Measurements from ENCODE around the gene KY.

The KY gene, protein sequence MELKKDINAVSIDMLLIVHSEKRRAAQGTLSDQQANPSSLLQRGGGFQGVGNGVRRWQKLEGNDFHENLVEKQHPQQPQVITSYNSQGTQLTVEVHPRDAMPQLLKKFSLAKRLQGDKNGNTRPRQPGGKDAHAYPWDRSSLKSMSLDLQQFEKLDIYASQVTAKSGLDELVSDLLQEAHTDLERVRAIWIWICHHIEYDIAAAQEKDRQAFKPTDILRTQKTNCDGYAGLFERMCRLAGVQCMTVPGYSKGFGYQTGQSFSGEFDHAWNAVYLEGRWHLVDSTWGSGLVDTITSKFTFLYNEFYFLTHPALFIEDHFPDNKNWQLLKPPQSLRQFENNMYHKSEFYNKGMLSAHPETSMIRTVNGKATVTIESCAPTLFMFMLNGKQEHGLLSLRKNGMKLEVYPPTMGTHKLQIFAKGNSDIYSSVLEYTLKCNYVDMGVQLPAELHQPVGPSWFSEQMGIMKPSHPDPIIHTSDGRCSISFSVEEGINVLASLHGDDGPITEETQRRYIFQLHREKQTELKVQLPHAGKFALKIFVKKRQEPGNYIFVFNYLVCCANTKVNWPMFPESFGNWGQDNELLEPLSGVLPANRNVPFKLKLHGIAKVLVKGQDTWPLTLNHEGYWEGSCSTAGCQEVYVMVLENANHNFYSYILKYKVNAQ

GRCh38 chr3:134650431-134651346, at the start of gene KY:
TSS of gene KY (minus strand) at chr3:134651022. CDS start at chr3:134650960, 62 bp downstream.
- no peak for DNase-seq

GRCh38 chr3:134699721-134700120, 48.9 kb upstream of the KY start:
- DNase-seq, result no peak

GRCh38 chr3:134699141-134699711, 48.4 kb upstream of the KY start:
- DNase-seq, result no peak

GRCh38 chr3:134697830-134698689, 47.2 kb upstream of the KY start:
- no peak for DNase-seq

DNA sequence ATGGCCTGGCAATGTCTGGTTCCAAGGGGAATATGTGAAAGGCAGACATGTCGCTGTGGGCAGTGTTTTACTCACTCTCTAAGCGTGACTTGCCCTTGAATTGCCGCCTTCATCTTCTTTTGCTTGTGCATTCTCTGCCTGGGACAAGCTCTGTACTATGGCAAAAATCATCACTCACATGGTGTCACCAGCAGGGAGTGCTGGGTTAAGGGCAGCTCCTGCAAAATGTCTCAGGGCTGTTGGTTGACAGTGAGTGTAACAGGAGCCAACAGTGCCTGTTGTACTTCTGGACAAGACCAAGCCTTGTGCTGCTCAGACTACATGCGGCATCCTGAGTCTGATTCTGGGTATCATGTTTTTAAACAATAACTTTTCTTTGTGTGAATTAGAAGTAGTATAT, 45.3 kb upstream of the KY start:
- no peak for DNase-seq

DNA sequence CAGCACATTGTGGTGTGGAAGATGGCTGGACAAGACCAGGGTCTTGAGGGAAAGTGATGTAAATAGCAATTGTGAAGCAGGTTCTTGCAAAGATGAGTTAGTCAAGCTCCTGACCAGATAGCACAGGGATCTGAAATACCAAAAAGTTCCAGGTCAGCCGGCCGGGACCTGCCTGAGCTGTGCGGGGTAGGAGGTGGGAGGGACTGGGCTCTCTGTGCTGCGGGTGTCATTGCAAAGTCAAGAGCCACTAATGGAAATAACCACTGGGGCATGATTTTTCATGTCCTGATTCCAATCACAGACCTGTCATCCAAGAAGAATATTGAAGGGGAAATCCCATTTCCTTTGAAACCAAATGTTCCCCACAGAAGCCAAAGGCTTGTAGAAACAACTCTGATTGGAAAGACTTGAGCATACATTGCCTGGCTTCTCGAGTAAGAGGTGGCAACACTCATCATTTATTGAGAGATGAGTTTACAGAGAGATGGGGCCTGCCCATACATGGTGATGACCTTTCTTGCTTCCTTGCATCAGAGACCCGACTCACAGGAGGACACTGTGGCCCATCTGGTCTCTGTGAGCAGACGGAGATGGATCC, 44.2 kb upstream of the KY start:
- no peak for DNase-seq

- DNase-seq, result no peak
Observed at GRCh38 chr3:134694466-134694865, 43.6 kb upstream of the KY start.

- DNase-seq, result no peak
Observed at GRCh38 chr3:134693804-134694203, 43.0 kb upstream of the KY start.

DNA sequence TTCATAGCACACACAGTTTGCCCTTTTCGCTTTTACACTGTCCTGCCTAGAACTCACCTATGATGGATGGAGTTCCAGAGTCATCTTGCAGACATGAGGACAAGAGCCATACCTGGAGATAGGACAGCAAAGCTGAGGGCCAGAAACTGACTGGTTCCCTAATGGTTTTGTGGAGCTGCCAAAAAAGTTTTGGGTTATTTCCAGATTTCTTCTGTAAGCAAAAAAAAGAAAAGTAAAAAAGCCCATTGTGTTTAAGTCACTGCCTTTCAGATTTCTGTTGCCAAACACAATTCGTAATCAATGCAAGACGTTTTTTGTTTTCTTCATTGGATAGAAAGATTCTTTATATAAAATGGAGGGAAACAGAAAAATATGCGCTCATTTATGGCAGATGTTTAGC, 42.4 kb upstream of the KY start:
- DNase-seq, result no peak

DNA sequence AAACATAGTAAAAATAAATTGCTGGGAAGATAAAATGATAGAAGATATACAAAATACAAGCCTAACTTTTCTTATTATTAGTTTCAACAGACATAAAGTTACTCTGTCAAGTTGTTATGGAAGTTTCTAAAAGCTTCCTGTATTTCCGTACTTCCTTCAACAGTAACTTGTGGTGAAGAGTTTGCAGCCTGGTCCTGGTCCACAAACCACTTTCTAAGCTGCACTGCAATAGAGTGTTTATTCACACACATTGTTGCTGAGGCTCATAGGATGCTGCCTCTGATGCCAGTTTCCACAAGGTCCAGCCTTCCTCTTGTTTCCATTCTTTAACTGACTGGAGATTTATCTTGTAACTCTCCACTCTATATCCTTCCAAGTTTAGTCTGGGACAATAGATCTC, 39.4 kb upstream of the KY start:
- DNase-seq, result no peak

- no peak for DNase-seq
Observed at GRCh38 chr3:134687642-134688041, 36.8 kb upstream of the KY start.

- DNase-seq, result no peak
Observed at GRCh38 chr3:134685929-134686802, 35.3 kb upstream of the KY start.

DNA sequence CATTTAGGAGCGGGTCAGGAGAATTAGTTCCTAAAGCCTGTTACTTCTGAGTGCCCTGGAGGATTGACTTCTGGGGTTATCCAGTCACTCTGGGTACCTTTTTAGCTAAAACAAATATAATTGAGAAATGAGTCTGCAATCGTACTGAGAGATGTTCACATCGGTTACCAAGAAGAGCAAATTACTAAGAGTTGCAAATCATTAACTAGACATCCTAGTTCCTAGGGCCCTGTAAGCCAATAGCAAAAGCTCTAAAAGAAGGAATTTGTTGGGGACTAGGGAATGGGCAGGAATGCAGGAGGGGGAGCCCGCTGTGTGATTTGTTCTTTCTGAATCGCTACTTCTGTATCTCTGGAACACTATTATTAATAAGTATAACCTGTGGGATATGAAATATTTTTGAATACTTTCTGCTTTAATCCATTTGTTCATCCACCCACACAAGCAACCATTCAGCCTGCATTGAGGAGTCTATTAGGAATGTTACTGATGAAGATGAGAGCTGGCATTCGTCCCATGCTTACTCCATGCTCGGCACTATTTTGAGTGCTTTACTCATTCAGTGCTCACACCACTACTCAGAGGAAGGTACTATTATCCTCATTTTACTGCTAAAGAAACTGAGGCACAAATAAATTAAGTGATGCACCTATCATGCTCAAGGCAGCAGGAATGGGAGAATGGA, 31.5 kb upstream of the KY start:
- DNase-seq, result no peak

DNA sequence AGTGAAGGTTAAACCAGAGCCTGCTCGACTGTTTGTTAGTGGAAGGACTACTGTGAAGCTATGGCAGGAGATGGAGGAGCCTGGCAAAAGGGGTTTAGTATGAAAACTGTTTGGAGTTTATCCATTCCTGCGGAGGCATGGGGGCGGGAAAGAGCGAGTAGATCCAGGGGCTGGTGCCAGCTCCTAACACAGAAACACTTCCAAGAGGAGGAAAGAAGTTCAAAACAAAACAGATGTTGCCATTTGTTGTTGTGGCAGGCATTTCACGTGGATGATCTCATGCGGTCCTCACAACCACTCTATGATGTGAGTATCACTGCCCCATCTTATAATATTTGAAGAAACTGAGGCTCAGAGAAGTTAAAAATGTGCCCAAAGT, 30.7 kb upstream of the KY start:
- DNase-seq, result no peak

GRCh38 chr3:134680796-134681521, 30.1 kb upstream of the KY start:
- DNase-seq, result no peak

GRCh38 chr3:134677987-134678308, 27.1 kb upstream of the KY start:
- no peak for DNase-seq

GRCh38 chr3:134677196-134677986, 26.6 kb upstream of the KY start:
- DNase-seq, result no peak

GRCh38 chr3:134675726-134676256, 25.0 kb upstream of the KY start:
- no peak for DNase-seq
